GM23248 (cell line): ENCODE data around the gene PPARGC1A. TPM values are rescaled to one million over a fixed set of nuclear protein-coding genes. Genes with fewer than 3 reads are reported as not detected.

ENCODE experiments used
- DNase-seq: peaks from one replicate; pipeline ENCODE4 v3.0.0-alpha.2; 2015
- H2AFZ ChIP-seq: fragments of 200-600 bp; sonication (generic); 2 replicates; pipeline ENCODE4 v1.6.1; 2016; ENCODE audit warnings: antibody characterized with exemption
- H3F3A ChIP-seq: fragments of 200-600 bp; sonication (generic); 2 replicates; pipeline ENCODE4 v1.6.1; 2016; ENCODE audit warnings: mild to moderate bottlenecking, antibody characterized with exemption, mixed run types; ENCODE audit not compliant: insufficient read depth
- H3K27ac ChIP-seq: fragments of 200-600 bp; sonication (generic); 2 replicates; pipeline ENCODE4 v1.5.1; 2016; ENCODE audit warnings: mild to moderate bottlenecking
- H3K27me3 ChIP-seq: fragments of 200-600 bp; sonication (generic); replicated peaks from 2 replicates; pipeline ENCODE4 v1.6.1; 2016; ENCODE audit warnings: mild to moderate bottlenecking; ENCODE audit not compliant: insufficient read depth
- H3K36me3 ChIP-seq: fragments of 200-600 bp; sonication (generic); 2 replicates; pipeline ENCODE4 v1.6.1; 2016; ENCODE audit warnings: low read depth, mild to moderate bottlenecking
- H3K4me1 ChIP-seq: fragments of 200-600 bp; sonication (generic); 2 replicates; pipeline ENCODE4 v1.6.1; 2016; ENCODE audit warnings: mild to moderate bottlenecking; ENCODE audit not compliant: insufficient read depth
- H3K4me2 ChIP-seq: fragments of 200-600 bp; sonication (generic); one replicate; pipeline ENCODE4 v1.6.1; 2016; ENCODE audit warnings: mild to moderate bottlenecking; ENCODE audit not compliant: unreplicated experiment
- H3K4me3 ChIP-seq: fragments of 200-600 bp; sonication (generic); 2 replicates; pipeline ENCODE4 v1.5.1; 2016; ENCODE audit warnings: mild to moderate bottlenecking
- H3K79me2 ChIP-seq: fragments of 200-600 bp; sonication (generic); 2 replicates; pipeline ENCODE4 v1.6.1; 2016; ENCODE audit warnings: mild to moderate bottlenecking; ENCODE audit not compliant: insufficient read depth
- H3K9ac ChIP-seq: fragments of 200-600 bp; sonication (generic); 2 replicates; pipeline ENCODE4 v1.6.1; 2016; ENCODE audit warnings: mild to moderate bottlenecking
- H3K9me2 ChIP-seq: fragments of 200-600 bp; sonication (generic); 2 replicates; pipeline ENCODE4 v1.6.1; 2016; ENCODE audit warnings: mixed run types, mild to moderate bottlenecking, moderate library complexity; ENCODE audit not compliant: insufficient read depth
- H3K9me3 ChIP-seq: fragments of 200-600 bp; sonication (generic); one replicate; pipeline ENCODE4 v1.6.1; 2017; ENCODE audit warnings: low read depth
- H4K20me1 ChIP-seq: fragments of 200-600 bp; sonication (generic); 2 replicates; pipeline ENCODE4 v1.6.0; 2016; ENCODE audit not compliant: insufficient read depth
- EZH2 ChIP-seq: fragments of 200-600 bp; sonication (generic); IDR thresholded peaks from 2 replicates; pipeline ENCODE4 v1.6.1; 2018; ENCODE audit warnings: antibody characterized with exemption, mild to moderate bottlenecking; ENCODE audit not compliant: insufficient read depth, poor library complexity, severe bottlenecking
- EZH2phosphoT487 ChIP-seq: fragments of 200-600 bp; sonication (generic); IDR thresholded peaks from 2 replicates; pipeline ENCODE4 v1.6.1; 2018; ENCODE audit warnings: antibody characterized with exemption, moderate library complexity, mild to moderate bottlenecking, low read depth; ENCODE audit not compliant: insufficient read depth
- WGBS, 2 experiments: methylation state at CpG; one replicate each; pipeline ENCODE4 v1.1.6; 2015 to 2017; ENCODE audit warnings: low lambda C conversion rate in 2 of 2, low coverage in 1 of 2; ENCODE audit errors: missing lambda C conversion rate in 2 of 2; 5-methylcytosine and 5-hydroxymethylcytosine counted together
- in situ Hi-C: fragments of 300-500 bp; cut with MboI; formaldehyde crosslinking; loops from 2 replicates; pipeline ENCODE4 v1.15.0; 2020
- polyA plus RNA-seq: library from polyadenylated mRNA; unstranded; fragments of >200 nt; fragmentation: Nextera tagmentation; extraction: Ambion mirVana; gene quantifications from 2 replicates; pipeline ENCODE4 v1.2.1, GENCODE V29; 2016
- total RNA-seq: library from RNA; depleted of rRNA; stranded (reverse); fragments of >200 nt; shearing (Covaris generic); gene quantifications from 2 replicates; pipeline ENCODE4 v1.2.3, GENCODE V29; 2014

The PPARGC1A gene
- total and polyA plus RNA-seq, 2 experiments from 2014 or later: not detected

DNA sequence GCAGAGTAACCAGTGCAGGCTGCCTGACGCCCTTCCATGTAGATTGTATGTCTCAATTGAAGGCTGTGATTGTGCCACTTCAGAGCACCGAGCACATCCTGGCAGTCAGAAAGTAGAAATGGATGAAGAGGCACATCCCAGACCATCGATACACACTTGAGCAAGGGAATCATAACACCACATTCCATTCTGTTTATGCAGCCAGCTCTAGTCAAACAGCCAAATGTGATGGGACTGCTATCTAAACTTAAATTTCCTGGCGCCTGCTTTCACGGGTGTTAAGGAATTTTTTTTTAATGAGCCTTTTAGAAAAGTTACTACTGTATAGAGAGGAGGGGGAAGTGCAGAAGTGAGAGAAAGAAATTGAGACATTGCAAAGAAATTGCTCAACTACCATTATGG lies 84.4 kb downstream of the PPARGC1A start:
- Histone ChIP-seq H3K4me2 (no peak overlapping the region), H3F3A (no peaks in the 10 kb centered on the region), H3K27ac (no peak overlapping the region), H3K4me1 (no peaks in the 10 kb centered on the region), H4K20me1 (no peaks in the 10 kb centered on the region), H3K36me3 (no peaks in the 10 kb centered on the region), H2AFZ (no peak overlapping the region), H3K4me3 (no peak overlapping the region), H3K9me3 (no peaks in the 10 kb centered on the region), H3K9me2 (no peaks in the 10 kb centered on the region), H3K27me3 (no peaks in the 10 kb centered on the region), H3K9ac (no peak overlapping the region), H3K79me2 (no peaks in the 10 kb centered on the region)
- 47 to 57% methylated on average over 5 of the region's 5 CpGs for WGBS, 2 experiments
- no peak for TF ChIP-seq EZH2
- TF ChIP-seq EZH2phosphoT487: no peak
- in situ Hi-C loops: no loop called here
- no peak for DNase-seq

DNA sequence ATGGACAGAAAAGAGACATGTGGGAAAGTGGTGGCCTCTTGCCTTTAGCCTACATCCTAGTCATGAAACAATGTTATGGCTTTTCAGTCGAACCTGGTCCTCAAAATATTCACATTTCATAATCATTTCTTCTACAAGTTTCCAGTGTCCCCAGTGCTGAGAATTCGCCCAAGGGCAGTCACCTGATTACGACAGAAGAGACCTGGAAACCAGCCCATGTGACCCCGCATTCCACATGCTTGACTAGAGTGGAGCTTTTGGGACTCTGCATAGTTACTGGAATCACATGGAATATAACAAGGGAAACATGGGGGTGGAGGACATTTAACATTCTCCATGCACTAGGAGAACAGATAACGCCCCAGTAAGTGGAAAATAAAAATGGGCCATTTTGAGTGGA lies 100.1 kb downstream of the PPARGC1A start:
- H3K79me2 ChIP-seq: no peaks in the 10 kb centered on the region
- H3K4me1 ChIP-seq: peaks cover 9% of the 10 kb centered on the region; the same call in 1 of the 2 replicates
- no peaks in the 10 kb centered on the region for H3K27me3 ChIP-seq
- no peak overlapping the region for H3K4me3 ChIP-seq
- no peaks in the 10 kb centered on the region for H4K20me1 ChIP-seq
- no peak overlapping the region for H3K9ac ChIP-seq
- in situ Hi-C loops: no loop called here
- no peaks in the 10 kb centered on the region for H3K9me2 ChIP-seq
- H3F3A ChIP-seq: no peaks in the 10 kb centered on the region
- 25 to 29% methylated on average over 5 of the region's 5 CpGs for WGBS, 2 experiments
- H3K27ac ChIP-seq: no peak overlapping the region
- DNase-seq: peak; percentile 56
- TF ChIP-seq EZH2: no peak
- no peak overlapping the region for H2AFZ ChIP-seq
- H3K4me2 ChIP-seq: no peak overlapping the region
- H3K36me3 ChIP-seq: no peaks in the 10 kb centered on the region
- no peaks in the 10 kb centered on the region for H3K9me3 ChIP-seq

DNA sequence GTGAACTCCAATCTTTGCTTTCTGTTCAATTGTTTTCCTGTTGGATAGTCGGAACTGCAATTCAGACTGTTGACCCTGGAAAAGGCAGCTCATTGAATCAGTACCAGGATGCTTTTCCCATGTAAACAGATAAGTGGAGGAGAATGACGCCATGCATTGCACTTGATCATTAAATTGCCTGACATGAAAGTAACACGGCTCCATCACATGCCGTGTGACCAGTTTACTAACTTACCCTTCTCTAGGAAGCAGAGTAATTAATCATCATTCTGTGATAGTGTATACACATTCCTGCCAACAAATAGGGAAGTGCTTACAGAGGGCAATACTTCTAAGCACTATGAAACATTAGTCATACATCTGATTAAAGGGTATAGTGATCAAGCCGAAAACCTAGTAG lies 101.4 kb downstream of the PPARGC1A start:
- 64 to 73% methylated on average over 5 of the region's 5 CpGs for WGBS, 2 experiments
- Histone ChIP-seq H2AFZ (no peak overlapping the region), H3K9me3 (no peaks in the 10 kb centered on the region), H3K36me3 (no peaks in the 10 kb centered on the region), H3K4me3 (no peak overlapping the region), H3K27ac (no peak overlapping the region), H3K4me1 (peaks cover 9% of the 10 kb centered on the region; the same call in 1 of the 2 replicates), H3K9me2 (no peaks in the 10 kb centered on the region), H3K9ac (no peak overlapping the region), H3K4me2 (no peak overlapping the region), H3K79me2 (no peaks in the 10 kb centered on the region), H3F3A (no peaks in the 10 kb centered on the region), H4K20me1 (no peaks in the 10 kb centered on the region), H3K27me3 (no peaks in the 10 kb centered on the region)
- in situ Hi-C loops: no loop called here
- TF ChIP-seq EZH2: no peak
- TF ChIP-seq EZH2phosphoT487: no peak
- no peak for DNase-seq

DNA sequence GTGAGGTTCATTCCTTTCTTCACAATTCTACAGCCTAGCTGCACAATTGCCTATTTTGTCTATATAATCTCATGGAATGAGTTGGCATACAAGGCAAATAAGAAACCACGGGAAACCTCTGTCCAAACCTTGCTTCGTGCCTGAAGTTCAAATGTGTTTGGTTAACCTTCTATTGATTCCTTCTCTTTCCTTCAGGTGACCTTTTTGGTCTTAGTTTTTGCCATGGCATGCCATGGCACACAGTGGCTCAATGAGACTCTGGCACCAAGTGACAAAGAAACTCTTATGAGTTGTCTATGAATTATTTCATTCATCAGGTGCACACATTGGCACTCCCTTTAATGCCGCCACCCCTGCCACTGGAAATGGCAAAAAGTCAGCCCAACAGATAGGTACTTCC lies 101.8 kb downstream of the PPARGC1A start:
- Histone ChIP-seq H3K9ac (no peak overlapping the region), H3K9me2 (no peaks in the 10 kb centered on the region), H3K36me3 (no peaks in the 10 kb centered on the region), H3K79me2 (no peaks in the 10 kb centered on the region), H3K4me3 (no peak overlapping the region), H3K9me3 (no peaks in the 10 kb centered on the region), H3K27ac (no peak overlapping the region), H3K4me2 (no peak overlapping the region), H3K27me3 (no peaks in the 10 kb centered on the region), H4K20me1 (no peaks in the 10 kb centered on the region), H3K4me1 (peaks cover 9% of the 10 kb centered on the region; the same call in 1 of the 2 replicates), H3F3A (no peaks in the 10 kb centered on the region), H2AFZ (no peak overlapping the region)
- no peak for TF ChIP-seq EZH2phosphoT487
- TF ChIP-seq EZH2: no peak
- 56 to 69% methylated on average over 3 of the region's 3 CpGs for WGBS, 2 experiments
- DNase-seq: no peak
- in situ Hi-C loops: no loop called here
